NCI-H1694 treated with DMSO at 0.1 percent for 48 hours (cell line): ENCODE results near the gene LAGE3.

Experiments used
- DNase-seq: peaks from one replicate; lab custom pipeline; 2025; lab: John Stamatoyannopoulos, UW

Gene LAGE3

GRCh38 chrX:154477891-154478477 lies 1.1 kb downstream of the LAGE3 start:
- DNase-seq = no peak

- no peak for DNase-seq
These were observed 2.3 kb downstream of the LAGE3 start for GRCh38 chrX:154476821-154477220.

- DNase-seq = no peak
These were observed 5.4 kb downstream of the LAGE3 start for GRCh38 chrX:154473683-154474082.

- no peak for DNase-seq
These were observed 6.1 kb downstream of the LAGE3 start for GRCh38 chrX:154472685-154473632.

- no peak for DNase-seq
These were observed 7.0 kb downstream of the LAGE3 start for GRCh38 chrX:154471839-154472684.

GRCh38 chrX:154470914-154471568 lies 8.0 kb downstream of the LAGE3 start:
- DNase-seq = no peak

GRCh38 chrX:154470434-154470833 lies 8.6 kb downstream of the LAGE3 start:
- no peak for DNase-seq

- DNase-seq = no peak
These were observed 9.2 kb downstream of the LAGE3 start for GRCh38 chrX:154469880-154470279.

GRCh38 chrX:154469114-154469513 lies 10.0 kb downstream of the LAGE3 start:
- DNase-seq = no peak

- DNase-seq = no peak
These were observed 10.9 kb downstream of the LAGE3 start for GRCh38 chrX:154468217-154468616.

- no peak for DNase-seq
These were observed 11.5 kb downstream of the LAGE3 start for GRCh38 chrX:154467556-154467955.

- DNase-seq = no peak
These were observed 12.2 kb downstream of the LAGE3 start for GRCh38 chrX:154466907-154467306.

- DNase-seq = no peak
These were observed 13.0 kb downstream of the LAGE3 start for GRCh38 chrX:154466036-154466435.

- DNase-seq = no peak
These were observed 13.5 kb downstream of the LAGE3 start for GRCh38 chrX:154465601-154466000.

GRCh38 chrX:154464806-154465365 lies 14.2 kb downstream of the LAGE3 start:
- no peak for DNase-seq

- no peak for DNase-seq
These were observed 15.4 kb downstream of the LAGE3 start for GRCh38 chrX:154463611-154464220.

- DNase-seq = no peak
These were observed 16.7 kb downstream of the LAGE3 start for GRCh38 chrX:154462396-154462795.

- no peak for DNase-seq
These were observed 18.8 kb downstream of the LAGE3 start for GRCh38 chrX:154460326-154460725.

- DNase-seq = peak; percentile 48
These were observed 19.2 kb downstream of the LAGE3 start for GRCh38 chrX:154459832-154460231.

- DNase-seq = peak; percentile 37
These were observed 19.9 kb downstream of the LAGE3 start for GRCh38 chrX:154458954-154459778.
